ENCODE measurements around the gene CRADD.

Gene CRADD

GRCh38 chr12:93839064-93839463 lies 161.9 kb downstream of the CRADD start:
- no peak for DNase-seq (ENCODE audit: low read depth in 3 of 3)

- DNase-seq (ENCODE audit: low read depth in 3 of 3): no peak
Measured at GRCh38 chr12:93841671-93842070, 164.5 kb downstream of the CRADD start.

- no peak for DNase-seq (ENCODE audit: low read depth in 3 of 3)
Measured at GRCh38 chr12:93844164-93844784, 167.1 kb downstream of the CRADD start.

- DNase-seq (ENCODE audit: low read depth in 3 of 3): no peak
Measured at GRCh38 chr12:93846936-93847516, 169.9 kb downstream of the CRADD start.

GRCh38 chr12:93847517-93848474 lies 170.6 kb downstream of the CRADD start:
- DNase-seq (ENCODE audit: low read depth in 3 of 3): no peak

GRCh38 chr12:93848523-93849101 lies 171.4 kb downstream of the CRADD start:
- no peak for DNase-seq (ENCODE audit: low read depth in 3 of 3)

GRCh38 chr12:93849946-93850345 lies 172.8 kb downstream of the CRADD start:
- no peak for DNase-seq (ENCODE audit: low read depth in 3 of 3)

- DNase-seq (ENCODE audit: low read depth in 3 of 3): no peak
Measured at GRCh38 chr12:93850481-93851256, 173.5 kb downstream of the CRADD start.

GRCh38 chr12:93851257-93851671 lies 174.1 kb downstream of the CRADD start:
- DNase-seq (ENCODE audit: low read depth in 3 of 3): no peak

GRCh38 chr12:93852173-93852591 lies 175.0 kb downstream of the CRADD start:
- DNase-seq (ENCODE audit: low read depth in 3 of 3): no peak

GRCh38 chr12:93853698-93854478 lies 176.7 kb downstream of the CRADD start:
- DNase-seq (ENCODE audit: low read depth in 3 of 3): no peak

- DNase-seq (ENCODE audit: low read depth in 3 of 3): no peak
Measured at GRCh38 chr12:93855261-93855660, 178.1 kb downstream of the CRADD start.

GRCh38 chr12:93856611-93857010 lies 179.4 kb downstream of the CRADD start:
- no peak for DNase-seq (ENCODE audit: low read depth in 3 of 3)

- DNase-seq (ENCODE audit: low read depth in 3 of 3): no peak
Measured at GRCh38 chr12:93857279-93857938, 180.2 kb downstream of the CRADD start.

- DNase-seq (ENCODE audit: low read depth in 3 of 3): no peak
Measured at GRCh38 chr12:93857991-93858447, 180.8 kb downstream of the CRADD start.

- DNase-seq (ENCODE audit: low read depth in 3 of 3): no peak
Measured at GRCh38 chr12:93860668-93861373, 183.6 kb downstream of the CRADD start.

GRCh38 chr12:93862424-93862823 lies 185.2 kb downstream of the CRADD start:
- no peak for DNase-seq (ENCODE audit: low read depth in 3 of 3)

- DNase-seq (ENCODE audit: low read depth in 3 of 3): no peak
Measured at GRCh38 chr12:93865751-93866150, 188.6 kb downstream of the CRADD start.

- no peak for DNase-seq (ENCODE audit: low read depth in 3 of 3)
Measured at GRCh38 chr12:93868771-93869170, 191.6 kb downstream of the CRADD start.
